ENCODE data around the gene SPATA3. TPM values are rescaled to one million over a fixed set of nuclear protein-coding genes. Genes with fewer than 3 reads are reported as not detected.

Gene SPATA3
- total RNA-seq, 4 donors from 2014 or later: not detected

DNA sequence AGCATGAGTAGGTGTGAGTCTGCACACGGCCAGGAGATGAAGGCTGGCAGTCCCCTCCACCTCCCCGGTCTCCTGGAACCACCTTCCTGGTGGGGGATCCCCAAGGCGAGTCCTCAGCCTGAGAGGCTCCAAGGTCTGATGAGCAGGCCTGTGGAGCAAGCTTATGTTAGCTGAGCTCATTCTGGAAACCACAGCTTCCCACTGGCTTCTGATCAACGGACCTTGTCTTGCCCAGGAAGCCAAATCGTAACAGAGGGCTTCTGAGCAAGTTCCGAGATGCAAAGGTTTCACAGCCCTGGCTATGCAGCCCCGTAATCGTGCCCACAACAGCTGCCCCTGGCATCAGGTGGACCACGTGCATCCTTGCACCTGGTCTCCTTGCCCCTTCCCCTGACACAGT, 42.1 kb upstream of the SPATA3 start:
- H3K36me3 ChIP-seq: no peaks in the 10 kb centered on the region
- 78% methylated on average over 8 of the region's 9 CpGs; no CpG with 5 or more reads in 1 of the 2 donors for WGBS, 2 donors (ENCODE audit: low coverage in 1 of 2)
- H3K27me3 ChIP-seq: peaks cover 34% of the 10 kb centered on the region
- no peak overlapping the region for H3K4me3 ChIP-seq
- DNase-seq: no peak
- TF ChIP-seq POLR2AphosphoS5 (IDR thresholded peaks at IDR 0.05) (no peak), EP300 (IDR thresholded peaks at IDR 0.05; ENCODE audit: low read depth) (no peak), POLR2A (IDR thresholded peaks at IDR 0.05) (no peak), CTCF (IDR thresholded peaks at IDR 0.05) (no peak)
- in situ Hi-C loops (cut with MboI; ENCODE audit: low pct_ligation_motif_present in 1 of 4, low pct_unique_long_range_greater_than_20kb in 1 of 4, low sequenced_read_pairs in 3 of 4): no loop called here
- H3K4me1 ChIP-seq: peaks cover 6 to 15% (median 12%) of the 10 kb centered on the region in 4 donors
- no peaks in the 10 kb centered on the region for H3K9me3 ChIP-seq
- H3K27ac ChIP-seq: no peak overlapping the region
- intact Hi-C loops (cut with DNase I; ENCODE audit: low total_unique reads): no loop called here

DNA sequence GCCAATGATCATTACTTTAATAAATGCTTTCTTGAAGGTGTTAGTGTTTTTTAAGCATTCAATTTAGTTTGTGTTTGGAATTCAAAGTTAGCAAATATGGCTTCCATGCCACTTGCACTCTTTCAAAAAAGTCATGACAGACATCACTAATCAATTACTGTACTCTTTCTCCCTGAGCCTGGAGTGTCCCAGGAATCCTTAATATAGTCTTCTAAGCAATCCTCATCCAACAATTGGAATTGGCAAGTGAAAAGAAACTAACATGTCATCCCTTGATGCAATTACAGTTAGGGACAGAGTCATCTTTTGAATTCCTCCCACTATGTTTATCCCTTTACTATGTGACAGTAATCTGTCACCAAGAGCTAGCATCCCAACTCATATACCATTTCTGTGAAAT, 41.2 kb upstream of the SPATA3 start:
- in situ Hi-C loops (cut with MboI; ENCODE audit: low pct_ligation_motif_present in 1 of 4, low pct_unique_long_range_greater_than_20kb in 1 of 4, low sequenced_read_pairs in 3 of 4) (no loop called here), intact Hi-C loops (cut with DNase I; ENCODE audit: low total_unique reads) (no loop called here)
- Histone ChIP-seq H3K27me3 (peaks cover 39% of the 10 kb centered on the region), H3K4me1 (peaks cover 6 to 22% (median 12%) of the 10 kb centered on the region in 4 donors), H3K36me3 (no peaks in the 10 kb centered on the region), H3K27ac (no peak overlapping the region), H3K4me3 (no peak overlapping the region), H3K9me3 (no peaks in the 10 kb centered on the region)
- no peak for DNase-seq
- TF ChIP-seq CTCF (IDR thresholded peaks at IDR 0.05) (no peak), POLR2AphosphoS5 (IDR thresholded peaks at IDR 0.05) (no peak), POLR2A (IDR thresholded peaks at IDR 0.05) (no peak), EP300 (IDR thresholded peaks at IDR 0.05; ENCODE audit: low read depth) (no peak)

DNA sequence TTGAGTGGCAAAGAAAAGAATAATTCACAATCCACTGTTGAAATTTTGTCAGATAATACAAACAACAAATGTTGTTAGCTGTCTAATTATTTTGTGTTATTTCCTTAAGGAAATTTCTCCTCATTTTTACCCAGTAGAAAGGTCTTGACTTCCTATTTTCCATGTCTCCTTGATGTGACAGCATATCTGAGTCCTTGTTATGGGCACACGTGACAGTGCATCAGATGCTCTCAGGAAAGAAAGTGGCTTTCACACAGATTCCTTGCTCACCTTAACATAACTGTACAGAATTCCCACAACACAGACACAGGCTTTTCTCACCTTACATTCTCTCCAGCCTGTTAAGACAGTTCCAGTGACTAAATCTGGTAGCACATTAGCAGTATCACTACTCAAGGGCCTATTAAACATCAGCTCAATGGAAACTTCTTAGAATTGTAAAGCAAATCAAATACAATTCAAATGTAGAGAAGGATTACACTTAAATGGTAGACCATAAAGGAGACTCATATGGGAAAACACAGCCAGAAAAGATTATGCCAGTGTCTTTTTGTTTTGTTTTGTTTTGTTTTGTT, 40.7 kb upstream of the SPATA3 start:
- Histone ChIP-seq H3K27me3 (peaks cover 39% of the 10 kb centered on the region), H3K27ac (no peak overlapping the region), H3K4me3 (no peak overlapping the region), H3K9me3 (no peaks in the 10 kb centered on the region), H3K4me1 (peaks cover 6 to 25% (median 12%) of the 10 kb centered on the region in 4 donors), H3K36me3 (no peaks in the 10 kb centered on the region)
- intact Hi-C loops (cut with DNase I; ENCODE audit: low total_unique reads): no loop called here
- DNase-seq: no peak
- 88 to 96% methylated on average over 1 of the region's 1 CpG for WGBS, 2 donors (ENCODE audit: low coverage in 1 of 2)
- in situ Hi-C loops (cut with MboI; ENCODE audit: low pct_ligation_motif_present in 1 of 4, low pct_unique_long_range_greater_than_20kb in 1 of 4, low sequenced_read_pairs in 3 of 4): no loop called here
- TF ChIP-seq POLR2AphosphoS5 (IDR thresholded peaks at IDR 0.05): no peak
- TF ChIP-seq CTCF (IDR thresholded peaks at IDR 0.05): no peak
- no peak for TF ChIP-seq EP300 (IDR thresholded peaks at IDR 0.05; ENCODE audit: low read depth)
- no peak for TF ChIP-seq POLR2A (IDR thresholded peaks at IDR 0.05)

DNA sequence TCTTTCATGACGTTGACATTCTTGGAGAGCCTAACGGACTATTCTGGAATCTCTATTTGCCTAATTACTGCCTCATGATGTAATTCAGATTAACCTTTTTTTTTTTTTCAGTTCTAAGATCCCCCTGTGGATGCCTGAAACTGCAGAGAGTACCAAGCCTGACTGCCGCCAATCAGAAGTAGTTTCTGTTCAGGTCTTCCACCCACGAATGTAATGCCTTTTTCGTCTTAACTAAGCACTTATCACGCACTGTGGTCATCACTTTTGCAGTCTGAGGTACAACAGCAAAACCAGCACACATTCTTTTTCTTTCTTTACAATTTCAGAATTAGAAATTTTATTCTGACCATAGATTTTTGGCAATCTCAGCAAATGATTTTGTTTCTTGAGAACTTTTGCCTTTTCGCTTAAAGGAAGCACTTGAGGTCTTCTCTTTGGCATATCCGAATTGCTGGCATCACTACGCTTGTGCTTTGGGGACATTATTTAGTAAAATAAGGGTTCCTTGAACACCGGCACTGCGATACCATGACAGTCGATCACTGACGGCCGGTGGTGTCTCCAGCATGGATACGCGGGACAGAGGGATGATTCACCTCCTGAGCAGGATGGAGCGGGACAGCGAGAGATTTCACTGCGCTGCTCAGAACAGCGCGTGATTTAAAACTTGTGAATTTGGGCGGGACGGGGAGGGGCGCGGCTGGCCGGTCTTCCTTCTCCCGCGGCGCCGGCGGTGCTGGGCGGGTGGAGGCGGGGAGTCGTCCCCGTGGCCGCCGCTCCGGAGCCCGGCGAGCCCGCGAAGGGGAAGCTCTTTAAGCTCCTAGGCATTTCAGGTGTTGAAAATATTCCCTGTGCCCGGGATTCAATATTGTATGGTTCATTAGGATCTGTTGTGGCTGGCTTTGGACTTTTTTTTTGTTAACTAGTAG, 38.8 kb upstream of the SPATA3 start:
- Histone ChIP-seq H3K4me1 (peaks cover 6 to 25% (median 12%) of the 10 kb centered on the region in 4 donors), H3K36me3 (no peaks in the 10 kb centered on the region), H3K4me3 (peak overlapping the region in 3 of 4 donors; percentile 22 to 50 (median 24)), H3K27me3 (peaks cover 39% of the 10 kb centered on the region), H3K9me3 (no peaks in the 10 kb centered on the region), H3K27ac (no peak overlapping the region)
- peak; percentile 64 for DNase-seq
- in situ Hi-C loops (cut with MboI; ENCODE audit: low pct_ligation_motif_present in 1 of 4, low pct_unique_long_range_greater_than_20kb in 1 of 4, low sequenced_read_pairs in 3 of 4) (no loop called here), intact Hi-C loops (cut with DNase I; ENCODE audit: low total_unique reads) (no loop called here)
- TF ChIP-seq POLR2A (IDR thresholded peaks at IDR 0.05) (no peak), CTCF (IDR thresholded peaks at IDR 0.05) (no peak), EP300 (IDR thresholded peaks at IDR 0.05; ENCODE audit: low read depth) (no peak), POLR2AphosphoS5 (IDR thresholded peaks at IDR 0.05) (no peak)
- WGBS, 2 donors (ENCODE audit: low coverage in 1 of 2): 9 to 30% methylated on average over 10 to 43 of the region's 43 CpGs
